Measurements from ENCODE around the gene SERPINI2.

Gene SERPINI2

GRCh38 chr3:167473863-167474262 is at the start of gene SERPINI2:
Gene SERPINI2, minus strand, starts transcription at chr3:167474042. Its CDS starts 2,208 bp downstream, at chr3:167471834.
- intact Hi-C loops (cut with DNase I) = no loop called here
- no peak for DNase-seq

GRCh38 chr3:167521006-167521355 is 47.1 kb upstream of the SERPINI2 start:
- DNase-seq = no peak
- intact Hi-C loops (cut with DNase I) = no loop called here

GRCh38 chr3:167520266-167521005 is 46.6 kb upstream of the SERPINI2 start:
- intact Hi-C loops (cut with DNase I) = no loop called here
- DNase-seq = no peak

- DNase-seq = no peak
- intact Hi-C loops (cut with DNase I) = no loop called here
Measured at GRCh38 chr3:167507954-167508353, 34.1 kb upstream of the SERPINI2 start.

GRCh38 chr3:167502401-167502800 is 28.6 kb upstream of the SERPINI2 start:
- intact Hi-C loops (cut with DNase I) = no loop called here
- no peak for DNase-seq

GRCh38 chr3:167501941-167502340 is 28.1 kb upstream of the SERPINI2 start:
- DNase-seq = peak in 5 of 42 donors; percentile 2 to 39 (median 8)
- intact Hi-C loops (cut with DNase I) = no loop called here

GRCh38 chr3:167497903-167498302 is 24.1 kb upstream of the SERPINI2 start:
- no peak for DNase-seq
- intact Hi-C loops (cut with DNase I) = no loop called here

- intact Hi-C loops (cut with DNase I) = no loop called here
- DNase-seq = no peak
Measured at GRCh38 chr3:167493244-167493643, 19.4 kb upstream of the SERPINI2 start.

- DNase-seq = no peak
- intact Hi-C loops (cut with DNase I) = no loop called here
Measured at GRCh38 chr3:167491621-167492020, 17.8 kb upstream of the SERPINI2 start.

GRCh38 chr3:167489571-167489970 is 15.7 kb upstream of the SERPINI2 start:
- intact Hi-C loops (cut with DNase I) = no loop called here
- no peak for DNase-seq

- no peak for DNase-seq
- intact Hi-C loops (cut with DNase I) = no loop called here
Measured at GRCh38 chr3:167487556-167487955, 13.7 kb upstream of the SERPINI2 start.

GRCh38 chr3:167484551-167484950 is 10.7 kb upstream of the SERPINI2 start:
- intact Hi-C loops (cut with DNase I) = no loop called here
- no peak for DNase-seq

- intact Hi-C loops (cut with DNase I) = no loop called here
- no peak for DNase-seq
Measured at GRCh38 chr3:167483708-167484475, 10.1 kb upstream of the SERPINI2 start.

- DNase-seq = no peak
- intact Hi-C loops (cut with DNase I) = no loop called here
Measured at GRCh38 chr3:167481164-167481563, 7.3 kb upstream of the SERPINI2 start.

GRCh38 chr3:167480748-167481147 is 6.9 kb upstream of the SERPINI2 start:
- DNase-seq = no peak
- intact Hi-C loops (cut with DNase I) = no loop called here

GRCh38 chr3:167469381-167469780 is 4.5 kb downstream of the SERPINI2 start:
- intact Hi-C loops (cut with DNase I) = no loop called here
- no peak for DNase-seq

- DNase-seq = no peak
- intact Hi-C loops (cut with DNase I) = no loop called here
Measured at GRCh38 chr3:167467848-167468611, 5.8 kb downstream of the SERPINI2 start.

- intact Hi-C loops (cut with DNase I) = no loop called here
- DNase-seq = peak in 1 of 42 donors; percentile 9
Measured at GRCh38 chr3:167466966-167467365, 6.9 kb downstream of the SERPINI2 start.

GRCh38 chr3:167456157-167456799 is 17.6 kb downstream of the SERPINI2 start:
- DNase-seq = no peak
- intact Hi-C loops (cut with DNase I) = no loop called here

- intact Hi-C loops (cut with DNase I) = no loop called here
- DNase-seq = no peak
Measured at GRCh38 chr3:167453815-167454214, 20.0 kb downstream of the SERPINI2 start.

All from head of caudate nucleus (tissue), 42 donors.